Fibroblast of the aortic adventitia (primary cell): ENCODE results near the gene RPE65. TPM values are rescaled to one million over a fixed set of nuclear protein-coding genes. Genes with fewer than 3 reads are reported as not detected.
"Not testable (repeated sequence)": the region's sequence is repeated elsewhere in the genome, so short reads cannot be mapped to it uniquely, and the experiment has no call there.

Source experiments
- DNase-seq: peaks from one replicate; pipeline ENCODE4 v3.0.0-alpha.2; 2010; ENCODE audit warnings: low read depth
- H3K4me3 ChIP-seq: 2 replicates; pipeline ENCODE4 v1.5.1; 2011; ENCODE audit warnings: low read depth, mild to moderate bottlenecking, control low read depth, low read length, moderate library complexity
- small RNA-seq: library from RNA; depleted of rRNA; stranded (forward); fragments of <200 nt; gene quantifications from one replicate; pipeline ENCODE3, GENCODE V24; 2012
- total RNA-seq: library from RNA; depleted of rRNA; stranded (reverse); fragments of >200 nt; gene quantifications from 2 replicates; pipeline ENCODE4 v1.2.3, GENCODE V29; 2012; ENCODE audit warnings: low replicate concordance
- TF ChIP-seq, protein P1 (sequence below): IDR thresholded peaks from 2 replicates; pipeline ENCODE4 v1.5.1; 2011; ENCODE audit warnings: mild to moderate bottlenecking, low read length, control low read depth, inconsistent platforms; ENCODE audit not compliant: insufficient read depth

RPE65 gene
- total RNA-seq, 1 donor, result not detected

DNA sequence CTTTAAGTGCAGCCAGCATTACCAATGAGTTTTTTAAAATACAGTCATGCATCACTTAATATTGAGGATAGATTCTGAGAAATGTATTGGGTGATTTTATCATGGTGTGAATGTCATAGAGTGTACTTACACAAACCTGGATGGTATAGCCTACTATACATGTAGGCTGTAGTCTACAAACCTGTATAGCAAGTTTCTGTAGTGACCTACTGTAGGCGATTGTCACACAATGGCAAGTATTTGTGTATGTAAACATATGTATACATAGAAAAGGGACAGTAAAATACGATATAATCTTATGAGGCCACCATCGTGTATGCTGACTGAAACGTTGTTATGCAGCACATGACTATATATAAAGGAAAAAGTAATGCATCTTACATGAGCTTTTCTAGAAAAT lies 48.2 kb downstream of the RPE65 start:
- no peak overlapping the region for H3K4me3 ChIP-seq
- TF ChIP-seq, protein P1, sequence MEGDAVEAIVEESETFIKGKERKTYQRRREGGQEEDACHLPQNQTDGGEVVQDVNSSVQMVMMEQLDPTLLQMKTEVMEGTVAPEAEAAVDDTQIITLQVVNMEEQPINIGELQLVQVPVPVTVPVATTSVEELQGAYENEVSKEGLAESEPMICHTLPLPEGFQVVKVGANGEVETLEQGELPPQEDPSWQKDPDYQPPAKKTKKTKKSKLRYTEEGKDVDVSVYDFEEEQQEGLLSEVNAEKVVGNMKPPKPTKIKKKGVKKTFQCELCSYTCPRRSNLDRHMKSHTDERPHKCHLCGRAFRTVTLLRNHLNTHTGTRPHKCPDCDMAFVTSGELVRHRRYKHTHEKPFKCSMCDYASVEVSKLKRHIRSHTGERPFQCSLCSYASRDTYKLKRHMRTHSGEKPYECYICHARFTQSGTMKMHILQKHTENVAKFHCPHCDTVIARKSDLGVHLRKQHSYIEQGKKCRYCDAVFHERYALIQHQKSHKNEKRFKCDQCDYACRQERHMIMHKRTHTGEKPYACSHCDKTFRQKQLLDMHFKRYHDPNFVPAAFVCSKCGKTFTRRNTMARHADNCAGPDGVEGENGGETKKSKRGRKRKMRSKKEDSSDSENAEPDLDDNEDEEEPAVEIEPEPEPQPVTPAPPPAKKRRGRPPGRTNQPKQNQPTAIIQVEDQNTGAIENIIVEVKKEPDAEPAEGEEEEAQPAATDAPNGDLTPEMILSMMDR, result no peak
- DNase-seq, result no peak

DNA sequence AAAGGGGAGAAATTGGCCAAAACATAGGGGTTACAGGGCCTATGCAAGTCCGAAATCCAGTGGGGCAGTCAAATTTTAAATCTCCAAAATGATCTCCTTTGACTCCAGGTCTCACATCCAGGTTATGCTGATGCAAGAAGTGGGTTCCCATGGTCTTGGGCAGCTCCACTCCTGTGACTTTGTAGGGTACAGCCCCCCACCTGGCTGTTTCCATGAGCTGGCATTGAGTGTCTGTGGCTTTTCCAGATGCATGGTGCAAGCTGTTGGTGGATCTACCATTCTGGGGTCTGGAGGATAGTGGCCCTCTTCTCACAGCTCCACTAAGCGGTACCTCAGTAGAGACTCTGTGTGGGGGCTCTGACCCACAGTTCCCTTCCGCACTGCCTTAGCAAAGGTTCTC lies 54.2 kb downstream of the RPE65 start:
- not testable (repeated sequence) for DNase-seq, H3K4me3 ChIP-seq

DNA sequence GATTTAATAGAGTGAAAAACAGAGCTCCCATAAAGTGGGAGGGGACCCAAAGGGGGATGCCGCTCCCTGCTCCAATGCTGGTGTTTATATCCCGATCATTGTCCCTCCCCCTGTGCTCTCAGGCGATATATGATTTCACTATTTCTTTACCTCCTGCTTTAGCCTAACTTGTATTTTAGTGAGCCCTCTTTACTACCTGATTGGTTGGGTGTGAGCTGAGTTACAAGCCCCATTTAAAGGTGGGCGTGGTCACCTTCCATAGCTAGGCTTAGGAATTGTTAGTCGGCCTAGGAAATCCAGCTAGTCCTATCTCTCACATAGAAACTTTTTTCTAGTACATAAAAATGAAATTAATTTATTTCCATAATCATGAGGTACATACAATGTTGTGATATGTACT lies 57.3 kb downstream of the RPE65 start:
- DNase-seq, H3K4me3 ChIP-seq: not testable (repeated sequence)

DNA sequence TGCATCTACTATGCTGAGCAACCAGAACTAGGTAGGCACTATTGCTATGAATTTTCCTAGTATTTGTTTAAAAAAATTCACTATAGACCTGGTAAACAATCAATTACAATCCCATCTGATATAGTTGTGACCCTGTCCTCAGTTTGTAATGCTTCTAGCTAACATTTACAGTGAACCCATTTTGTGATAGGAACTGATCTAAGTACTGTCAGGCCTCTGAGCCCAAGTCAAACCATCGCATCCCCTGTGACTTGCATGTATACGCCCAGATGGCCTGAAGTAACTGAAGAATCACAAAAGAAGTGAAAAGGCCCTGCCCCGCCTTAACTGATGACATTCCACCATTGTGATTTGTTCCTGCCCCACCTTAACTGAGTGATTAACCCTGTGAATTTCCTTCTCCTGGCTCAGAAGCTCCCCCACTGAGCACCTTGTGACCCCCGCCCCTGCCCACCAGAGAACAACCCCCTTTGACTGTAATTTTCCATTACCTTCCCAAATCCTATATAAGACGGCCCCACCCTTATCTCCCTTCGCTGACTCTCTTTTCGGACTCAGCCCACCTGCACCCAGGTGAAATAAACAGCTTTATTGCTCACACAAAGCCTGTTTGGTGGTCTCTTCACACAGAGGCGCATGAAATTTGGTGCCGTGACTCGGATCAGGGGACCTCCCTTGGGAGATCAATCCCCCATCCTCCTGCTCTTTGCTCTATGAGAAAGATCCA lies 63.8 kb downstream of the RPE65 start:
- H3K4me3 ChIP-seq, result not testable (repeated sequence)

DNA sequence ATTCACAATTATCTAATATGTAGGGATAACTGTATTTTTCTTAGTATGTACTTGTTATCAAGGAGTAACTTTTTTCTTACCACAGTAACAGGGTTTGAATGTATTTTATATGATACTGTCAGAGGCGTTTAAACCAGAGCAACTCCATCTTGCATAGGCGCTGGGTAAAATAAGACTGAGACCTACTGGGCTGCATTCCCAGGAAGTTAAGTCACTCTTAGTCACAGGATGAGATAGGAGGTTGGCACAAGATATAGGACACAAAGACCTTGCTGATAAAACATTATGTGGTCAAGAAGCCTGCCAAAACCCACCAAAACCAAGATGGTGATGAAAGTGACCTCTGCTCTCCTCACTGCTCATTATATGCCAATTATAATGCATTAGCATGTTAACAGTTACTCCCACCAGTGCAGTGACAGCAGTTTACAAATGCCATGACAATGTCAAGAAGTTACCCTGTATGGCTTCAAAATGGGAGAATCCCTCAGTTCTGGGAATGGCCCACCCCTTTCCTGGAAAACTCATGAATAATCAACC lies 64.8 kb downstream of the RPE65 start:
- peak; percentile 89 for DNase-seq
- H3K4me3 ChIP-seq, result no peak overlapping the region
- TF ChIP-seq, protein P1, result no peak

More for the DNA sequence above, 63.8 kb downstream of the RPE65 start:
- DNase-seq, result not testable (repeated sequence)

DNA sequence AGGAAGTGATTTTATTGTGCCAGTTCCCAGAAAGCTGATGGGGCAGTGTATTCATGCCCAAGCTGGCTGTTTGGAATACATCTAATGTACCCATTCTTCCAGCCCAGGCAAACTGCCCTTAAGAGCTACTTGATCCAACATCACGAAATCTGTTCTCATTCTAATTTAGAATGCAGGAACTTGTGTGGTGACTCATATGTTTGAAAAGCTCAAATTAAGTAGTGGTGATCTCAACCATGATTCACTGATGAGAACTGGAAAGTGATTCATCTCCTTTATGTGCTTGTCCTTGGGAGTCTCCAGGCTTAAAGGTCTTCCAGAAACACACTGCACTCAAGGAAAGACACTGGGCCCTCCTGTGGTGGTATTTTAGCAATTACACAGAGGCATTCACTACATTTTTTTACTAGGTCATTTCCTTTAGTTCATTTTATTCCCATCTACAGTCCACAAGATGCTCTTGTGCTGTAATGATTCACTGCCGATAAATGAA lies 65.4 kb downstream of the RPE65 start:
- peak; percentile 98 for DNase-seq
- H3K4me3 ChIP-seq, result no peak overlapping the region
- TF ChIP-seq, protein P1, result peak; percentile 63

DNA sequence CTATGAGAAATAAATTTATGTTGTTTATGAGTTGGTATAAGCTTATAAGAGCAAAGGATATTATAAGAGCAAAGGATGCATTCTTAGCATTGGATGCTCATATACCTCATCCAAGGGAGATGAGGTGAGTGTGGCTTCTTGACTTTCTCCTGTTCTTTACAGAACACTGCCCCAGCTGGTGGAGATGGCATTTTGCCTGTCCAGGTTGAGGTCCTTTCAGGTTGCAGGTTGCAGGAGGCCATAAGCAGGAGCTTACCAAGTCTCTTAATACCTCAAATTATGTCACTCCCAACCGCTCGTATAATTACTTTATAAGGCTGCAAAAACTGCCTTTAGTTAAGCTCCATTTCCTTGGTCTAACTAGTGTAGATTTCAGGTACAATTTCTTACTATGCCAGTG lies 66.7 kb downstream of the RPE65 start:
- TF ChIP-seq, protein P1, result no peak

DNA sequence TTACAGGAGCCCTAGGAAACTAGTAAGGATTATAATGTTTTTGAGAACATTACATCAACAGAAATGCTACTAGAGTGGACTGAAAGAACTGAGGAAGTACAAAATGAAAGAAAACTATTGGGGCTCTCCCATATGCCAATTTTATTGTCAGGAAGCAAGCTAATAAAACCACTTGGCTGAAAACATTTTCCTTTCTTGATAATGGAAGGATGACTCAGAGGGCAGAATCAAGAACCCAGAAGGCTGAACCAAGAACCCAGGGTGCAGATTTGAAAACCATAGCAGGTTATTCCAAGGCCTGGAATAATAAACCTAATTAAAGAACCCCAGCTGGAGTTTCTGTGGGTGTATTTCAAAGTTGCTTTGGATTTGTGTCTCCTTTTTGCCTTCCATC lies 70.7 kb downstream of the RPE65 start:
- DNase-seq, result no peak
- TF ChIP-seq, protein P1, result no peak
- H3K4me3 ChIP-seq, result no peak overlapping the region

More for the DNA sequence above, 66.7 kb downstream of the RPE65 start:
- DNase-seq, result no peak
- no peak overlapping the region for H3K4me3 ChIP-seq

Small RNA genes lying within 50 kb of the gene (small RNA-seq; reads per million reads assigned to genes)
- gene AL139413.1, result not detected

Other genes starting within 250 kb of the RPE65 start
- 27.3 and 235 TPM in 2 replicates for gene WLS, start 217.4 kb downstream of the RPE65 start, total RNA-seq
- 1.6 and 36.1 TPM in 2 replicates for gene DEPDC1, start 47.1 kb upstream of the RPE65 start, total RNA-seq